Stomach (tissue), 4 donors: Measurements from ENCODE around the gene BCR.
A peak's percentile ranks its signal among the peaks of the same experiment; 100 is the strongest.
"Not testable (repeated sequence)": the region's sequence is repeated elsewhere in the genome, so short reads cannot be mapped to it uniquely, and the experiment has no call there.

ENCODE experiments used
- POLR2A ChIP-seq, 4 donors: fragments of 450-650 bp; IDR thresholded peaks; one replicate each; pipeline ENCODE4 v1.6.1; 2016; ENCODE audit warnings: antibody characterized with exemption in 4 of 4, control low read depth in 2 of 4, mild to moderate bottlenecking in 1 of 4, moderate library complexity in 1 of 4
- POLR2AphosphoS5 ChIP-seq, 3 donors: sonication (generic); formaldehyde crosslinking; IDR thresholded peaks; one replicate each; pipeline ENCODE4 v1.6.1; 2016; ENCODE audit warnings: antibody characterized with exemption in 3 of 3

DNA sequence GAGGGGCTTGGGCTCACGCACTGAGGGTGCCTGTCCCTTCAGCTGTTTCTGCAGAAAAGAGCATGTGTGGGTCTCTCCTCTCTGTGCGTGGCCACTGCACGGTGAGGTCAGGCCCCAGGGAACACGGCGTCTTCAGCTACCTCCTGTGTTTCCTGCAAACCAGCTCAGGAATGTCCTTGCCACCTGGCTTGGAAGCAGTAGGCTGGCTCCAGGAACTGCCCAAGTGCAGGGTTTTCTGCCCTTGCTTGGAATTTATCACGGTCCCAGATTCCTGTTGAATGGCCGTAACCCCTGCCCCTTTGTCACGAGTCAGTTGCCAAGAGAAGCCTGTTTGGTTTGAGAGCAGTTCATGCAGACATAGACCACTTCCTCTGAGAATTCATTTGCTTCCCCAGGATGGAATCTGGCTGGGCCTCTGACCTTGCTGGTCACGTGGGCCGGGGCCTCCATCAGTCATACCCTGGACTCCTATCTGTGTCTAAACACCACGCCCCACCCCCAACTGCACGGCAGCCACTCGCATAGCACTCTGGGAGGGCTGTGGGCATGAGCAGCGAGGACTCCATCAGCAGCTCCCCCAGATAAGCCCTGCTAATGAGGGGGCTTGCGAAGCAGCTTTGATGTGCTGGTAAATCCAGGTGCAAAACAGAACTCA, 130.3 kb downstream of the BCR start:
- TF ChIP-seq POLR2A (IDR thresholded peaks at IDR 0.05): not testable (repeated sequence)
- peak in 1 of 3 donors; percentile 17 for TF ChIP-seq POLR2AphosphoS5 (IDR thresholded peaks at IDR 0.05)
